K562 (cell line): ENCODE measurements around the gene ORAI3. TPM values are rescaled to one million over a fixed set of nuclear protein-coding genes. Genes with fewer than 3 reads are reported as not detected.

Experiments
- ATAC-seq: fragments of 200-7000 bp; cut with Tn5 transposase; 3 replicates; pipeline ENCODE4 v1.9.1; 2020; ENCODE audit warnings: moderate library complexity
- BruUV-seq: library from RNA; stranded (reverse); fragments of 400-500 nt; replicated peaks from 2 replicates; lab custom pipeline; 2021; lab: Mats Ljungman, UMichigan
- CTCF ChIA-PET: fragments of 300-600 bp; formaldehyde crosslinking; extraction: SDS; loops from one replicate; lab custom pipeline; 2021; ENCODE audit warnings: low intra/inter-chr PET ratio; lab: Yijun Ruan, JAX
- POLR2A ChIA-PET: fragments of 300-600, 350-650 bp; sonication (Branson Sonifier 250); formaldehyde crosslinking; extraction: SDS; loops from one replicate; lab custom pipeline; 2021; ENCODE audit warnings: antibody characterized with exemption, inconsistent platforms; lab: Yijun Ruan, JAX
- DNase-seq, 4 experiments: peaks; one replicate each; pipeline versions ENCODE4 v3.0.0 to v3.0.0-alpha.2; 2011 to 2018; ENCODE audit warnings: low spot score in 3 of 4, mixed read lengths in 3 of 4; ENCODE audit errors: extremely low read depth in 1 of 4
- FAIRE-seq: peaks from 2 replicates; lab custom pipeline; 2011; peaks lifted over from hg19 to GRCh38; lab: Jason Lieb, UNC
- H2AFZ ChIP-seq: 2 replicates; pipeline ENCODE4 v1.6.0; 2011; ENCODE audit warnings: low read depth, low read length, control low read depth, inconsistent platforms
- H3K27ac ChIP-seq: fragments of 200-600 bp; 3 replicates; pipeline ENCODE4 v1.8.0; 2011; ENCODE audit warnings: low read depth, mild to moderate bottlenecking, control low read depth, inconsistent platforms, low read length, moderate library complexity, mixed read lengths; ENCODE audit errors: extremely low read depth
- H3K27me3 ChIP-seq, 2 experiments: fragments of 300-600 bp in 1 of 2; 2 replicates in 1 of 2; 3 replicates in 1 of 2; pipeline versions ENCODE4 v1.6.0 to v1.8.0; 2011; ENCODE audit warnings: inconsistent platforms in 2 of 2, low read length in 2 of 2, mild to moderate bottlenecking in 1 of 2, mixed read lengths in 1 of 2, moderate library complexity in 1 of 2; ENCODE audit not compliant: control insufficient read depth in 2 of 2, insufficient read depth in 2 of 2
- H3K36me3 ChIP-seq: fragments of 300-600 bp; 3 replicates; pipeline ENCODE4 v1.8.0; 2011; ENCODE audit warnings: mild to moderate bottlenecking, low read length, inconsistent platforms; ENCODE audit not compliant: control insufficient read depth, insufficient read depth
- H3K4me1 ChIP-seq, 2 experiments: fragments of 200-600 bp in 1 of 2; replicated peaks in 1 of 2; 2 replicates in 1 of 2; 3 replicates in 1 of 2; pipeline versions ENCODE4 v1.5.1 to v1.8.0; 2011; ENCODE audit warnings: inconsistent platforms in 2 of 2, low read length in 2 of 2, mild to moderate bottlenecking in 1 of 2, mixed read lengths in 1 of 2, moderate library complexity in 1 of 2; ENCODE audit not compliant: control insufficient read depth in 2 of 2, insufficient read depth in 2 of 2
- H3K4me2 ChIP-seq: 2 replicates; pipeline ENCODE4 v1.6.1; 2011; ENCODE audit warnings: low read length, control low read depth, inconsistent platforms, mixed read lengths; ENCODE audit not compliant: insufficient read depth
- H3K4me3 ChIP-seq: fragments of 200-600 bp; sonication (generic), shearing (Covaris generic); 2 replicates; pipeline ENCODE4 v1.5.1; 2016; ENCODE audit warnings: control low read depth, inconsistent platforms
- H3K79me2 ChIP-seq: fragments of 200-600 bp; 3 replicates; pipeline ENCODE4 v1.8.0; 2011; ENCODE audit warnings: low read length, inconsistent platforms; ENCODE audit not compliant: control insufficient read depth, insufficient read depth
- H3K9ac ChIP-seq, 2 experiments: 2 replicates each; pipeline versions ENCODE4 v1.6.0 to v1.6.1; 2011; ENCODE audit warnings: low read depth in 2 of 2, low read length in 2 of 2, control low read depth in 1 of 2, inconsistent platforms in 1 of 2, mild to moderate bottlenecking in 1 of 2, mixed read lengths in 1 of 2; ENCODE audit not compliant: insufficient read depth in 1 of 2
- H3K9me1 ChIP-seq: one replicate; pipeline ENCODE4 v1.6.0; 2011; ENCODE audit warnings: inconsistent platforms, mild to moderate bottlenecking, low read length, moderate library complexity; ENCODE audit not compliant: control insufficient read depth, insufficient read depth
- H3K9me3 ChIP-seq: replicated peaks from 2 replicates; pipeline ENCODE4 v1.5.1; 2011; ENCODE audit warnings: low read depth, low read length, inconsistent platforms; ENCODE audit not compliant: control insufficient read depth, insufficient read depth
- H4K20me1 ChIP-seq: replicated peaks from 2 replicates; pipeline ENCODE4 v1.6.1; 2011; ENCODE audit warnings: low read length, inconsistent platforms, mixed read lengths; ENCODE audit not compliant: control insufficient read depth, insufficient read depth
- CAMTA2 ChIP-seq: fragments of 250-450 bp; sonication (Bioruptor Pico); conservative IDR thresholded peaks from 2 replicates; pipeline ENCODE4 v1.5.1; 2022
- MTA3 ChIP-seq: fragments of 450-650 bp; formaldehyde crosslinking; IDR thresholded peaks from 2 replicates; pipeline ENCODE4 v1.6.1; 2017; ENCODE audit warnings: mild to moderate bottlenecking, borderline replicate concordance
- MXI1 ChIP-seq: IDR thresholded peaks from 2 replicates; pipeline ENCODE4 v1.6.1; 2011; ENCODE audit warnings: low read depth, mild to moderate bottlenecking, improper control_type of control experiment, low read length
- MYBL2 ChIP-seq, 2 experiments: fragments of 450-650 bp in 1 of 2; sonication (generic) in 1 of 2; formaldehyde crosslinking in 1 of 2; IDR thresholded peaks; 2 replicates each; pipeline versions ENCODE4 v1.6.1 to v1.8.1; 2017 to 2022; ENCODE audit warnings: borderline replicate concordance in 1 of 2, inconsistent platforms in 1 of 2, low read depth in 1 of 2, mild to moderate bottlenecking in 1 of 2, missing genetic modification reagents in 1 of 2, moderate library complexity in 1 of 2
- TCFL5 ChIP-seq: fragments of 250-450 bp; sonication (Bioruptor Pico); conservative IDR thresholded peaks from 2 replicates; pipeline ENCODE4 v1.6.1; 2021; ENCODE audit warnings: mild to moderate bottlenecking, moderate library complexity, matching md5 sums
- TEAD1 ChIP-seq, 2 experiments: fragments of 450-650 bp in 1 of 2; sonication (generic) in 1 of 2; formaldehyde crosslinking; IDR thresholded peaks; 2 replicates each; pipeline versions ENCODE4 v1.4.0 to v1.8.0; 2020 to 2022; ENCODE audit warnings: mild to moderate bottlenecking in 2 of 2, missing genetic modification reagents in 1 of 2
- ZFP36 ChIP-seq: fragments of 150-350 bp; IDR thresholded peaks from 2 replicates; pipeline ENCODE4 v1.6.1; 2018; ENCODE audit warnings: low read length, low read depth; ENCODE audit not compliant: partially characterized antibody
- WGBS: fragments of 100-300 bp; shearing (Covaris generic); methylation state at CpG from one replicate; pipeline ENCODE4 v1.1.6; 2016; ENCODE audit warnings: low coverage, mixed read lengths; ENCODE audit not compliant: insufficient coverage; ENCODE audit errors: missing lambda C conversion rate; 5-methylcytosine and 5-hydroxymethylcytosine counted together
- in situ Hi-C: fragments of 300-500 bp; cut with MboI; formaldehyde crosslinking; loops from 4 replicates; pipeline ENCODE4 v1.15.0; 2018; ENCODE audit warnings: inconsistent platforms, mixed read lengths
- intact Hi-C: fragments of 100-400 bp; cut with micrococcal nuclease; formaldehyde crosslinking; loops from 2 replicates; pipeline ENCODE4 v1.14.2; 2022
- polyA plus RNA-seq, 8 experiments: library from polyadenylated mRNA; depleted of rRNA in 4 of 8; stranded (reverse) in 5 of 8; unstranded in 3 of 8; fragments of >200 nt; fragmentation: Nextera tagmentation in 2 of 8; fragmentation: Illumina TruSeq in 1 of 8; extraction: Ambion mirVana in 2 of 8; extraction: Trizol in 1 of 8; gene quantifications; 2 replicates each; pipeline versions ENCODE4 v1.2.1 to v1.2.3, GENCODE V29; 2011 to 2014; ENCODE audit warnings: inconsistent platforms in 1 of 8, missing spikeins in 1 of 8
- total RNA-seq, 7 experiments: library from RNA; depleted of rRNA in 6 of 7; stranded (reverse); fragments of >200 nt in 6 of 7; fragmentation: Illumina TruSeq in 2 of 7; extraction: Trizol in 2 of 7; gene quantifications; 2 replicates each; pipeline versions ENCODE4 v1.2.1 to v1.2.3, GENCODE V29; 2011 to 2021; ENCODE audit warnings: low replicate concordance in 1 of 7
- TF ChIP-seq, protein P1 (sequence below): sonication (generic); formaldehyde crosslinking; IDR thresholded peaks from 2 replicates; pipeline ENCODE4 v1.8.0; 2023; ENCODE audit warnings: mild to moderate bottlenecking, missing genetic modification reagents
- TF ChIP-seq, protein P2 (sequence below): fragments of 200-800 bp; sonication (Bioruptor generic); IDR thresholded peaks from 2 replicates; pipeline ENCODE4 v1.6.1; 2017; ENCODE audit warnings: missing genetic modification characterization, missing compliant biosample characterization
- TF ChIP-seq, protein P3 (sequence below): IDR thresholded peaks from 2 replicates; pipeline ENCODE4 v1.6.1; 2012; ENCODE audit warnings: low read depth, low read length, improper control_type of control experiment, borderline replicate concordance
- TF ChIP-seq, protein P4 (sequence below): fragments of 450-650 bp; formaldehyde crosslinking; IDR thresholded peaks from 2 replicates; pipeline ENCODE4 v1.4.0; 2022; ENCODE audit warnings: mild to moderate bottlenecking, moderate library complexity

ORAI3 gene
- total and polyA plus RNA-seq, 9 of the 15 experiments (the other 6 are each of a cell fraction or from before 2014, with no cell fraction given), result 4.9 to 23.3 (median 14.1) TPM

DNA sequence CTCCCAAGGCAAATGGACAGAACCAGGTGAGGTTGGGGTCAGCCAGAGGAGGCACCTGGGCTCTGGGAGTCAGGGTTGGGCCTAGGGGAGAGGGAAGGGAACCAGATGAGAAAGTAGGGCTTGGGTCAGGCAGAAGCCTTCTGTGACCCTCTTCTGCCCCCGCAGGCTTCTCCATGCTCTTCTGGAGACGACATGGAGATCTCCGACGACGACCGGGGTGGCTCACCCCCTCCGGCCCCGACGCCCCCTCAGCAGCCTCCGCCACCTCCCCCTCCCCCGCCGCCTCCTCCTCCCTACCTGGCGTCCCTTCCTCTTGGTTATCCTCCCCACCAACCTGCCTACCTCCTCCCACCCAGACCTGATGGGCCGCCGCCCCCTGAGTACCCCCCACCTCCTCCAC is 16.6 kb downstream of the ORAI3 start:
- H3K27ac ChIP-seq, result no peak overlapping the region
- H3K9ac ChIP-seq, result no peak overlapping the region
- CTCF ChIA-PET, result no interaction called here
- no peaks in the 10 kb centered on the region for H3K9me3 ChIP-seq
- peaks cover 0 to 7% of the 10 kb centered on the region in 2 experiments; a peak in 1 of 5 replicates for H3K4me1 ChIP-seq
- no peaks in the 10 kb centered on the region for H4K20me1 ChIP-seq
- H3K27me3 ChIP-seq, result no peaks in the 10 kb centered on the region
- no peaks in the 10 kb centered on the region for H3K9me1 ChIP-seq
- H3K4me2 ChIP-seq, result no peak overlapping the region
- H3K4me3 ChIP-seq, result no peak overlapping the region
- peak in 2 of 4 experiments; percentile 44 for DNase-seq
- no peak for FAIRE-seq
- POLR2A ChIA-PET, result interaction anchor here (1.0 to 2.5 kb wide), 3 partner anchors 13 to 38 kb away, joined by 3 to 7 read pairs (median 4); no protein-coding TSS in a partner anchor
- H3K79me2 ChIP-seq, result peaks cover 4% of the 10 kb centered on the region; the same call in 1 of the 3 replicates
- no TSS peak for BruUV-seq
- in situ Hi-C loops, result loop anchor here (25.0 kb wide), 1 partner anchor 897 kb away; the partner anchor contains the start of gene ZNF267
- no peak overlapping the region for H2AFZ ChIP-seq
- no CpG with 5 or more reads among the region's 15 CpGs for WGBS
- peaks cover 91% of the 10 kb centered on the region; the same call in 2 of the 3 replicates for H3K36me3 ChIP-seq
- intact Hi-C loops, result no loop called here
- ATAC-seq, result peak; percentile 54
- TF ChIP-seq, protein P1, sequence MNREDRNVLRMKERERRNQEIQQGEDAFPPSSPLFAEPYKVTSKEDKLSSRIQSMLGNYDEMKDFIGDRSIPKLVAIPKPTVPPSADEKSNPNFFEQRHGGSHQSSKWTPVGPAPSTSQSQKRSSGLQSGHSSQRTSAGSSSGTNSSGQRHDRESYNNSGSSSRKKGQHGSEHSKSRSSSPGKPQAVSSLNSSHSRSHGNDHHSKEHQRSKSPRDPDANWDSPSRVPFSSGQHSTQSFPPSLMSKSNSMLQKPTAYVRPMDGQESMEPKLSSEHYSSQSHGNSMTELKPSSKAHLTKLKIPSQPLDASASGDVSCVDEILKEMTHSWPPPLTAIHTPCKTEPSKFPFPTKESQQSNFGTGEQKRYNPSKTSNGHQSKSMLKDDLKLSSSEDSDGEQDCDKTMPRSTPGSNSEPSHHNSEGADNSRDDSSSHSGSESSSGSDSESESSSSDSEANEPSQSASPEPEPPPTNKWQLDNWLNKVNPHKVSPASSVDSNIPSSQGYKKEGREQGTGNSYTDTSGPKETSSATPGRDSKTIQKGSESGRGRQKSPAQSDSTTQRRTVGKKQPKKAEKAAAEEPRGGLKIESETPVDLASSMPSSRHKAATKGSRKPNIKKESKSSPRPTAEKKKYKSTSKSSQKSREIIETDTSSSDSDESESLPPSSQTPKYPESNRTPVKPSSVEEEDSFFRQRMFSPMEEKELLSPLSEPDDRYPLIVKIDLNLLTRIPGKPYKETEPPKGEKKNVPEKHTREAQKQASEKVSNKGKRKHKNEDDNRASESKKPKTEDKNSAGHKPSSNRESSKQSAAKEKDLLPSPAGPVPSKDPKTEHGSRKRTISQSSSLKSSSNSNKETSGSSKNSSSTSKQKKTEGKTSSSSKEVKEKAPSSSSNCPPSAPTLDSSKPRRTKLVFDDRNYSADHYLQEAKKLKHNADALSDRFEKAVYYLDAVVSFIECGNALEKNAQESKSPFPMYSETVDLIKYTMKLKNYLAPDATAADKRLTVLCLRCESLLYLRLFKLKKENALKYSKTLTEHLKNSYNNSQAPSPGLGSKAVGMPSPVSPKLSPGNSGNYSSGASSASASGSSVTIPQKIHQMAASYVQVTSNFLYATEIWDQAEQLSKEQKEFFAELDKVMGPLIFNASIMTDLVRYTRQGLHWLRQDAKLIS, result no peak
- TF ChIP-seq TEAD1 (CRISPR knock-in tag; IDR thresholded peaks at IDR 0.05) (no peak), ZFP36 (no peak), TCFL5 (CRISPR knock-in tag) (no peak), MXI1 (no peak), MTA3 (0 out of 2 replicates have a peak, but pooled peaks have one; percentile 16), MYBL2 (IDR thresholded peaks at IDR 0.05; ENCODE audit: low read depth) (no peak), MYBL2 (CRISPR knock-in tag; IDR thresholded peaks at IDR 0.05; ENCODE audit: borderline replicate concordance) (no peak), CAMTA2 (CRISPR knock-in tag) (no peak)
- TF ChIP-seq, protein P2, sequence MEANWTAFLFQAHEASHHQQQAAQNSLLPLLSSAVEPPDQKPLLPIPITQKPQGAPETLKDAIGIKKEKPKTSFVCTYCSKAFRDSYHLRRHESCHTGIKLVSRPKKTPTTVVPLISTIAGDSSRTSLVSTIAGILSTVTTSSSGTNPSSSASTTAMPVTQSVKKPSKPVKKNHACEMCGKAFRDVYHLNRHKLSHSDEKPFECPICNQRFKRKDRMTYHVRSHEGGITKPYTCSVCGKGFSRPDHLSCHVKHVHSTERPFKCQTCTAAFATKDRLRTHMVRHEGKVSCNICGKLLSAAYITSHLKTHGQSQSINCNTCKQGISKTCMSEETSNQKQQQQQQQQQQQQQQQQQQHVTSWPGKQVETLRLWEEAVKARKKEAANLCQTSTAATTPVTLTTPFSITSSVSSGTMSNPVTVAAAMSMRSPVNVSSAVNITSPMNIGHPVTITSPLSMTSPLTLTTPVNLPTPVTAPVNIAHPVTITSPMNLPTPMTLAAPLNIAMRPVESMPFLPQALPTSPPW, result 0 out of 2 replicates have a peak, but pooled peaks have one; percentile 14
- TF ChIP-seq, protein P3, sequence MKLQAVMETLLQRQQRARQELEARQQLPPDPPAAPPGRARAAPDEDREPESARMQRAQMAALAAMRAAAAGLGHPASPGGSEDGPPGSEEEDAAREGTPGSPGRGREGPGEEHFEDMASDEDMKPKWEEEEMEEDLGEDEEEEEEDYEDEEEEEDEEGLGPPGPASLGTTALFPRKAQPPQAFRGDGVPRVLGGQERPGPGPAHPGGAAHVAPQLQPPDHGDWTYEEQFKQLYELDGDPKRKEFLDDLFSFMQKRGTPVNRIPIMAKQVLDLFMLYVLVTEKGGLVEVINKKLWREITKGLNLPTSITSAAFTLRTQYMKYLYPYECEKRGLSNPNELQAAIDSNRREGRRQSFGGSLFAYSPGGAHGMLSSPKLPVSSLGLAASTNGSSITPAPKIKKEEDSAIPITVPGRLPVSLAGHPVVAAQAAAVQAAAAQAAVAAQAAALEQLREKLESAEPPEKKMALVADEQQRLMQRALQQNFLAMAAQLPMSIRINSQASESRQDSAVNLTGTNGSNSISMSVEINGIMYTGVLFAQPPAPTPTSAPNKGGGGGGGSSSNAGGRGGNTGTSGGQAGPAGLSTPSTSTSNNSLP, result no peak
- TF ChIP-seq, protein P4, sequence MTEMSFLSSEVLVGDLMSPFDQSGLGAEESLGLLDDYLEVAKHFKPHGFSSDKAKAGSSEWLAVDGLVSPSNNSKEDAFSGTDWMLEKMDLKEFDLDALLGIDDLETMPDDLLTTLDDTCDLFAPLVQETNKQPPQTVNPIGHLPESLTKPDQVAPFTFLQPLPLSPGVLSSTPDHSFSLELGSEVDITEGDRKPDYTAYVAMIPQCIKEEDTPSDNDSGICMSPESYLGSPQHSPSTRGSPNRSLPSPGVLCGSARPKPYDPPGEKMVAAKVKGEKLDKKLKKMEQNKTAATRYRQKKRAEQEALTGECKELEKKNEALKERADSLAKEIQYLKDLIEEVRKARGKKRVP (CRISPR knock-in tag), result no peak
